SK-N-SH treated with all-trans-retinoic acid at 6 μM for 48 hours (cell line): Measurements from ENCODE around the gene GLYR1.

Experiments used
- ARNTL ChIP-seq: fragments of 450-650 bp; formaldehyde crosslinking; IDR thresholded peaks from 2 replicates; pipeline ENCODE4 v1.5.0; 2020; ENCODE audit warnings: low read depth, mild to moderate bottlenecking, moderate library complexity, borderline replicate concordance
- ISL1 ChIP-seq: fragments of 250-450 bp; sonication (Bioruptor Pico); IDR thresholded peaks from 2 replicates; pipeline ENCODE4 v2.1.2; 2022; ENCODE audit warnings: mild to moderate bottlenecking, moderate library complexity
- RARB ChIP-seq: fragments of 250-450 bp; sonication (Bioruptor Pico); IDR thresholded peaks from 2 replicates; pipeline ENCODE4 v1.8.0; 2021; ENCODE audit warnings: mild to moderate bottlenecking, moderate library complexity
- ZFP3 ChIP-seq: fragments of 250-450 bp; sonication (Bioruptor Pico); IDR thresholded peaks from 2 replicates; pipeline ENCODE4 v1.5.0; 2020; ENCODE audit warnings: mild to moderate bottlenecking, moderate library complexity
- ZNF565 ChIP-seq: fragments of 450-650 bp; formaldehyde crosslinking; conservative IDR thresholded peaks from 2 replicates; pipeline ENCODE4 v1.5.0; 2020; ENCODE audit warnings: low read depth, mild to moderate bottlenecking, moderate library complexity
- TF ChIP-seq, protein P1 (sequence below): fragments of 250-450 bp; sonication (Bioruptor Pico); IDR thresholded peaks from 2 replicates; pipeline ENCODE4 v1.5.1; 2020; ENCODE audit warnings: low read depth, mild to moderate bottlenecking, moderate library complexity
- TF ChIP-seq, protein P2 (sequence below): fragments of 250-450 bp; sonication (Bioruptor Pico); IDR thresholded peaks from 2 replicates; pipeline ENCODE4 v1.8.0; 2020; ENCODE audit warnings: mild to moderate bottlenecking, moderate library complexity, borderline replicate concordance
- TF ChIP-seq, protein P3 (sequence below): fragments of 250-450 bp; sonication (Bioruptor Pico); IDR thresholded peaks from 2 replicates; pipeline ENCODE4 v1.5.1; 2021; ENCODE audit warnings: mild to moderate bottlenecking, moderate library complexity
- TF ChIP-seq, protein P4 (sequence below): fragments of 250-450 bp; sonication (Bioruptor Pico); IDR thresholded peaks from 2 replicates; pipeline ENCODE4 v1.8.0; 2021; ENCODE audit warnings: low read depth, mild to moderate bottlenecking, moderate library complexity, borderline replicate concordance

DNA sequence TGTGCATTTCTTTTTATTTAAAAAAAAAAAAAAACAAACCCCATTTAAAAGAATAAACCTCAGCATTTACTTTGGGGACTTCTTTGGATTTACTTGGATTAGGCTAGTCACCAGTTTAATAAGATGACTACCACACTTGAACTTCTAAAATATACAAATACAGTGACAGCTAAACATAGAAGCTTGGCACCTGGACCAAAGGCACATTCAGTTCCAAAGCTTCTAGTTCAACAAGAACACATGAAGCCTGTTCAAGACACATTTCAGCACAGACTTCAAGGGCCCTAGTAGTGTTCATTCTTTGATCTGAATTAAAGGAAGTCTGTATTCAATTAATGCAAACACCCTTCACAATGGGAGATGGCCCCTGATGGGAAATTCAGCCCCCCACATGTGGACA lies 33.0 kb downstream of the GLYR1 start:
- TF ChIP-seq, protein P1, sequence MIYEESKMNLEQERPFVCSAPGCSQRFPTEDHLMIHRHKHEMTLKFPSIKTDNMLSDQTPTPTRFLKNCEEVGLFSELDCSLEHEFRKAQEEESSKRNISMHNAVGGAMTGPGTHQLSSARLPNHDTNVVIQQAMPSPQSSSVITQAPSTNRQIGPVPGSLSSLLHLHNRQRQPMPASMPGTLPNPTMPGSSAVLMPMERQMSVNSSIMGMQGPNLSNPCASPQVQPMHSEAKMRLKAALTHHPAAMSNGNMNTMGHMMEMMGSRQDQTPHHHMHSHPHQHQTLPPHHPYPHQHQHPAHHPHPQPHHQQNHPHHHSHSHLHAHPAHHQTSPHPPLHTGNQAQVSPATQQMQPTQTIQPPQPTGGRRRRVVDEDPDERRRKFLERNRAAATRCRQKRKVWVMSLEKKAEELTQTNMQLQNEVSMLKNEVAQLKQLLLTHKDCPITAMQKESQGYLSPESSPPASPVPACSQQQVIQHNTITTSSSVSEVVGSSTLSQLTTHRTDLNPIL (CRISPR knock-in tag): no peak
- TF ChIP-seq, protein P2, sequence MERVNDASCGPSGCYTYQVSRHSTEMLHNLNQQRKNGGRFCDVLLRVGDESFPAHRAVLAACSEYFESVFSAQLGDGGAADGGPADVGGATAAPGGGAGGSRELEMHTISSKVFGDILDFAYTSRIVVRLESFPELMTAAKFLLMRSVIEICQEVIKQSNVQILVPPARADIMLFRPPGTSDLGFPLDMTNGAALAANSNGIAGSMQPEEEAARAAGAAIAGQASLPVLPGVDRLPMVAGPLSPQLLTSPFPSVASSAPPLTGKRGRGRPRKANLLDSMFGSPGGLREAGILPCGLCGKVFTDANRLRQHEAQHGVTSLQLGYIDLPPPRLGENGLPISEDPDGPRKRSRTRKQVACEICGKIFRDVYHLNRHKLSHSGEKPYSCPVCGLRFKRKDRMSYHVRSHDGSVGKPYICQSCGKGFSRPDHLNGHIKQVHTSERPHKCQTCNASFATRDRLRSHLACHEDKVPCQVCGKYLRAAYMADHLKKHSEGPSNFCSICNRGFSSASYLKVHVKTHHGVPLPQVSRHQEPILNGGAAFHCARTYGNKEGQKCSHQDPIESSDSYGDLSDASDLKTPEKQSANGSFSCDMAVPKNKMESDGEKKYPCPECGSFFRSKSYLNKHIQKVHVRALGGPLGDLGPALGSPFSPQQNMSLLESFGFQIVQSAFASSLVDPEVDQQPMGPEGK (CRISPR knock-in tag): no peak
- TF ChIP-seq ZFP3 (CRISPR knock-in tag) (no peak), ISL1 (CRISPR knock-in tag) (no peak), ZNF565 (no peak), RARB (CRISPR knock-in tag) (no peak), ARNTL (no peak)
- TF ChIP-seq, protein P3, sequence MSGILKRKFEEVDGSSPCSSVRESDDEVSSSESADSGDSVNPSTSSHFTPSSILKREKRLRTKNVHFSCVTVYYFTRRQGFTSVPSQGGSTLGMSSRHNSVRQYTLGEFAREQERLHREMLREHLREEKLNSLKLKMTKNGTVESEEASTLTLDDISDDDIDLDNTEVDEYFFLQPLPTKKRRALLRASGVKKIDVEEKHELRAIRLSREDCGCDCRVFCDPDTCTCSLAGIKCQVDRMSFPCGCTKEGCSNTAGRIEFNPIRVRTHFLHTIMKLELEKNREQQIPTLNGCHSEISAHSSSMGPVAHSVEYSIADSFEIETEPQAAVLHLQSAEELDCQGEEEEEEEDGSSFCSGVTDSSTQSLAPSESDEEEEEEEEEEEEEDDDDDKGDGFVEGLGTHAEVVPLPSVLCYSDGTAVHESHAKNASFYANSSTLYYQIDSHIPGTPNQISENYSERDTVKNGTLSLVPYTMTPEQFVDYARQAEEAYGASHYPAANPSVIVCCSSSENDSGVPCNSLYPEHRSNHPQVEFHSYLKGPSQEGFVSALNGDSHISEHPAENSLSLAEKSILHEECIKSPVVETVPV (CRISPR knock-in tag): no peak
- TF ChIP-seq, protein P4, sequence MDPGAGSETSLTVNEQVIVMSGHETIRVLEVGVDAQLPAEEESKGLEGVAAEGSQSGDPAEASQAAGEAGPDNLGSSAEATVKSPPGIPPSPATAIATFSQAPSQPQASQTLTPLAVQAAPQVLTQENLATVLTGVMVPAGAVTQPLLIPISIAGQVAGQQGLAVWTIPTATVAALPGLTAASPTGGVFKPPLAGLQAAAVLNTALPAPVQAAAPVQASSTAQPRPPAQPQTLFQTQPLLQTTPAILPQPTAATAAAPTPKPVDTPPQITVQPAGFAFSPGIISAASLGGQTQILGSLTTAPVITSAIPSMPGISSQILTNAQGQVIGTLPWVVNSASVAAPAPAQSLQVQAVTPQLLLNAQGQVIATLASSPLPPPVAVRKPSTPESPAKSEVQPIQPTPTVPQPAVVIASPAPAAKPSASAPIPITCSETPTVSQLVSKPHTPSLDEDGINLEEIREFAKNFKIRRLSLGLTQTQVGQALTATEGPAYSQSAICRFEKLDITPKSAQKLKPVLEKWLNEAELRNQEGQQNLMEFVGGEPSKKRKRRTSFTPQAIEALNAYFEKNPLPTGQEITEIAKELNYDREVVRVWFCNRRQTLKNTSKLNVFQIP: no peak
